ENCODE measurements around the gene SLC38A8. TPM values are rescaled to one million over a fixed set of nuclear protein-coding genes. Genes with fewer than 3 reads are reported as not detected.

Gene SLC38A8
- total and polyA plus RNA-seq, 2 donors (not counting 1 experiment from before 2014, with no cell fraction given) = not detected

- no peaks in the 10 kb centered on the region for H3K9me3 Mint-ChIP-seq (ENCODE audit: insufficient read depth)
- H3K4me1 Mint-ChIP-seq = no peaks in the 10 kb centered on the region
- Histone ChIP-seq H3K9me3 (ENCODE audit: control extremely low read depth in 1 of 3, control insufficient read depth in 2 of 3, insufficient read depth in 1 of 3, low read length in 2 of 3) (no peaks in the 10 kb centered on the region), H3K4me3 (ENCODE audit: control extremely low read depth in 1 of 5, extremely low read depth in 1 of 5, insufficient read depth in 1 of 5, low read depth in 2 of 5, low read length in 4 of 5) (no peak overlapping the region), H4K20me1 (ENCODE audit: control insufficient read depth, insufficient read depth, low read length, poor library complexity, severe bottlenecking) (peaks cover 4% of the 10 kb centered on the region), H3K9ac (ENCODE audit: low read length) (no peak overlapping the region), H3K79me2 (ENCODE audit: control insufficient read depth, insufficient read depth, low read length) (no peaks in the 10 kb centered on the region), H2AFZ (ENCODE audit: insufficient read depth, low read depth, low read length, poor library complexity, severe bottlenecking) (no peak overlapping the region), H3K4me2 (replicated peaks; ENCODE audit: low read depth, low read length, poor library complexity, severe bottlenecking) (no peak overlapping the region), H3K27me3 (replicated peaks in 1 of 4; ENCODE audit: control extremely low read depth in 1 of 4, control insufficient read depth in 3 of 4, insufficient read depth in 4 of 4, low read length in 3 of 4) (no peaks in the 10 kb centered on the region), H3K27ac (ENCODE audit: low read length in 2 of 2) (no peak overlapping the region), H3K4me1 (ENCODE audit: control insufficient read depth in 2 of 2, insufficient read depth in 2 of 2, low read length in 2 of 2) (no peaks in the 10 kb centered on the region), H3K36me3 (replicated peaks in 1 of 2; ENCODE audit: control extremely low read depth in 1 of 2, control insufficient read depth in 1 of 2, extremely low read depth in 1 of 2, insufficient read depth in 2 of 2, low read length in 1 of 2) (peaks cover 2 to 74% of the 10 kb centered on the region in 2 experiments)
- TF ChIP-seq, protein P1, sequence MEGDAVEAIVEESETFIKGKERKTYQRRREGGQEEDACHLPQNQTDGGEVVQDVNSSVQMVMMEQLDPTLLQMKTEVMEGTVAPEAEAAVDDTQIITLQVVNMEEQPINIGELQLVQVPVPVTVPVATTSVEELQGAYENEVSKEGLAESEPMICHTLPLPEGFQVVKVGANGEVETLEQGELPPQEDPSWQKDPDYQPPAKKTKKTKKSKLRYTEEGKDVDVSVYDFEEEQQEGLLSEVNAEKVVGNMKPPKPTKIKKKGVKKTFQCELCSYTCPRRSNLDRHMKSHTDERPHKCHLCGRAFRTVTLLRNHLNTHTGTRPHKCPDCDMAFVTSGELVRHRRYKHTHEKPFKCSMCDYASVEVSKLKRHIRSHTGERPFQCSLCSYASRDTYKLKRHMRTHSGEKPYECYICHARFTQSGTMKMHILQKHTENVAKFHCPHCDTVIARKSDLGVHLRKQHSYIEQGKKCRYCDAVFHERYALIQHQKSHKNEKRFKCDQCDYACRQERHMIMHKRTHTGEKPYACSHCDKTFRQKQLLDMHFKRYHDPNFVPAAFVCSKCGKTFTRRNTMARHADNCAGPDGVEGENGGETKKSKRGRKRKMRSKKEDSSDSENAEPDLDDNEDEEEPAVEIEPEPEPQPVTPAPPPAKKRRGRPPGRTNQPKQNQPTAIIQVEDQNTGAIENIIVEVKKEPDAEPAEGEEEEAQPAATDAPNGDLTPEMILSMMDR (IDR thresholded peaks at IDR 0.05) = no peak
- TF ChIP-seq EZH2 (IDR thresholded peaks at IDR 0.05; ENCODE audit: borderline replicate concordance, insufficient read depth, low read depth, low read length, poor library complexity, severe bottlenecking) = no peak
- DNase-seq = no peak
- CTCF ChIA-PET = interaction anchor here (1.0 to 3.6 kb wide), 3 partner anchors 16 to 119 kb away, joined by 3 to 16 read pairs (median 13); partner anchors contain the start of gene TAF1C
- no peak overlapping the region for H3K27ac Mint-ChIP-seq
- H3K4me3 Mint-ChIP-seq = no peak overlapping the region
- POLR2A ChIA-PET = no interaction called here
- no peaks in the 10 kb centered on the region for H3K27me3 Mint-ChIP-seq
- ATAC-seq (ENCODE audit: low read depth) = no peak
- 96% methylated on average over 5 of the region's 8 CpGs for WGBS (ENCODE audit: insufficient coverage)
- intact Hi-C loops (cut with micrococcal nuclease) = loop anchor here (5.0 kb wide), 1 partner anchor 111 kb away; no protein-coding TSS in a partner anchor
Measured at GRCh38 chr16:84068041-84068440, 25.4 kb upstream of the SLC38A8 start.

DNA sequence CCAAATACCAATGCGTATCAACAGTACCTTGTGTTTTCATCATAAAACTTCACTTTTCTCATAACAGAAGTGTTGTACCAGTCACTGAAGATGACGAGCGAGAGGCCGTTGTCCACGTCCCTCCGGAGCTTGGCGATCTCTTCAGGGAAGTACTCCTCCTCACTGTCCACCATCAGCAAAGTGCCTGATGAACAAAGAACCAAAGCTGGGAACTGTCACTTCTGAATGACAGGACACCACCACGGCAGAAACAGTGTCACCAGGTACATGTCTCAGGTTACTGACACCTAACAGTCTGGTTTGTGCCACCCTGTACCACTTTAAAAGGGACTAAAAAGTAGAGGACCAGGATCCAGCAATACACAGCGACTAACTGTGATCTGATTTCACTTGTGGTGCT lies 25.0 kb upstream of the SLC38A8 start:
- Histone ChIP-seq H3K36me3 (replicated peaks in 1 of 2; ENCODE audit: control extremely low read depth in 1 of 2, control insufficient read depth in 1 of 2, extremely low read depth in 1 of 2, insufficient read depth in 2 of 2, low read length in 1 of 2) (peaks cover 2 to 74% of the 10 kb centered on the region in 2 experiments), H3K27me3 (replicated peaks in 1 of 4; ENCODE audit: control extremely low read depth in 1 of 4, control insufficient read depth in 3 of 4, insufficient read depth in 4 of 4, low read length in 3 of 4) (no peaks in the 10 kb centered on the region), H3K79me2 (ENCODE audit: control insufficient read depth, insufficient read depth, low read length) (no peaks in the 10 kb centered on the region), H3K4me1 (ENCODE audit: control insufficient read depth in 2 of 2, insufficient read depth in 2 of 2, low read length in 2 of 2) (no peaks in the 10 kb centered on the region), H2AFZ (ENCODE audit: insufficient read depth, low read depth, low read length, poor library complexity, severe bottlenecking) (no peak overlapping the region), H3K9ac (ENCODE audit: low read length) (no peak overlapping the region), H3K4me2 (replicated peaks; ENCODE audit: low read depth, low read length, poor library complexity, severe bottlenecking) (no peak overlapping the region), H3K9me3 (ENCODE audit: control extremely low read depth in 1 of 3, control insufficient read depth in 2 of 3, insufficient read depth in 1 of 3, low read length in 2 of 3) (no peaks in the 10 kb centered on the region), H4K20me1 (ENCODE audit: control insufficient read depth, insufficient read depth, low read length, poor library complexity, severe bottlenecking) (peaks cover 4% of the 10 kb centered on the region), H3K27ac (ENCODE audit: low read length in 2 of 2) (no peak overlapping the region), H3K4me3 (ENCODE audit: control extremely low read depth in 1 of 5, extremely low read depth in 1 of 5, insufficient read depth in 1 of 5, low read depth in 2 of 5, low read length in 4 of 5) (no peak overlapping the region)
- WGBS (ENCODE audit: insufficient coverage) = 100% methylated on average over 7 of the region's 9 CpGs
- Mint-ChIP-seq H3K9me3 (ENCODE audit: insufficient read depth) (no peaks in the 10 kb centered on the region), H3K4me3 (no peak overlapping the region), H3K4me1 (no peaks in the 10 kb centered on the region), H3K27ac (no peak overlapping the region), H3K27me3 (no peaks in the 10 kb centered on the region)
- CTCF ChIA-PET = interaction anchor here (1.0 to 3.6 kb wide), 3 partner anchors 16 to 119 kb away, joined by 3 to 16 read pairs (median 13); partner anchors contain the start of gene TAF1C
- intact Hi-C loops (cut with micrococcal nuclease) = loop anchor here (5.0 kb wide), 1 partner anchor 110 kb away; no protein-coding TSS in a partner anchor
- ATAC-seq (ENCODE audit: low read depth) (no peak), DNase-seq (no peak)
- POLR2A ChIA-PET = no interaction called here
- TF ChIP-seq EZH2 (IDR thresholded peaks at IDR 0.05; ENCODE audit: borderline replicate concordance, insufficient read depth, low read depth, low read length, poor library complexity, severe bottlenecking) = no peak
- TF ChIP-seq, protein P1 (IDR thresholded peaks at IDR 0.05) = no peak
